Measurements from ENCODE around the gene VPREB3.

DNA sequence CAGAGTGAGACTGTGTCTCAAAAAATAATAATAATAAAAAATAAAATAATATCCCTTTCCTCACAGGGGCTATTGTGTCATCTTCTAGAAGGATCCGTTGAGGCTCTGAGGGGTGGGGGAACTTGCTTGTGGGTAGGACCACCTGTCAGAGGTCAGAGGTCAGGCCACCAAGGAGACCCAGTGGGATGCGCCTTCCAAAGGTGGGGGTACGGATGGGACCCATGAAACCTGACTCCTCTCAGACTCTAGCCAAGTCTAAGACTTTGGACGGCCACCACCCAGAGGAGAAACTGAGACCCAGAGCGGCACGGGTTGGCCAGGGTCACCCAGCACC lies 18.1 kb upstream of the VPREB3 start:
- TF ChIP-seq, protein P1, sequence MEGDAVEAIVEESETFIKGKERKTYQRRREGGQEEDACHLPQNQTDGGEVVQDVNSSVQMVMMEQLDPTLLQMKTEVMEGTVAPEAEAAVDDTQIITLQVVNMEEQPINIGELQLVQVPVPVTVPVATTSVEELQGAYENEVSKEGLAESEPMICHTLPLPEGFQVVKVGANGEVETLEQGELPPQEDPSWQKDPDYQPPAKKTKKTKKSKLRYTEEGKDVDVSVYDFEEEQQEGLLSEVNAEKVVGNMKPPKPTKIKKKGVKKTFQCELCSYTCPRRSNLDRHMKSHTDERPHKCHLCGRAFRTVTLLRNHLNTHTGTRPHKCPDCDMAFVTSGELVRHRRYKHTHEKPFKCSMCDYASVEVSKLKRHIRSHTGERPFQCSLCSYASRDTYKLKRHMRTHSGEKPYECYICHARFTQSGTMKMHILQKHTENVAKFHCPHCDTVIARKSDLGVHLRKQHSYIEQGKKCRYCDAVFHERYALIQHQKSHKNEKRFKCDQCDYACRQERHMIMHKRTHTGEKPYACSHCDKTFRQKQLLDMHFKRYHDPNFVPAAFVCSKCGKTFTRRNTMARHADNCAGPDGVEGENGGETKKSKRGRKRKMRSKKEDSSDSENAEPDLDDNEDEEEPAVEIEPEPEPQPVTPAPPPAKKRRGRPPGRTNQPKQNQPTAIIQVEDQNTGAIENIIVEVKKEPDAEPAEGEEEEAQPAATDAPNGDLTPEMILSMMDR (IDR thresholded peaks at IDR 0.05), result no peak
- no peak for TF ChIP-seq POLR2A (IDR thresholded peaks at IDR 0.05)
